SK-N-MC (cell line): ENCODE measurements around the gene NUDT9.

Experiments used
- EZH2 ChIP-seq: fragments of 200-600 bp; sonication (generic); IDR thresholded peaks from one replicate; pipeline ENCODE4 v1.6.1; 2017; ENCODE audit warnings: antibody characterized with exemption
- POLR2AphosphoS5 ChIP-seq: IDR thresholded peaks from 2 replicates; pipeline ENCODE4 v1.6.1; 2012; ENCODE audit warnings: mild to moderate bottlenecking, low read depth, low read length, borderline replicate concordance

GRCh38 chr4:87490664-87491369, 68.4 kb downstream of the NUDT9 start:
- no peak for TF ChIP-seq EZH2
- TF ChIP-seq POLR2AphosphoS5: no peak
